ENCODE data around the gene UCK1. TPM values are rescaled to one million over a fixed set of nuclear protein-coding genes. Genes with fewer than 3 reads are reported as not detected.
A peak's percentile ranks its signal among the peaks of the same experiment; 100 is the strongest.

The UCK1 gene
- total and polyA plus RNA-seq, 2 of the 13 experiments (the other 11 are each of a cell fraction or from before 2014, with no cell fraction given): 11.0 to 24.1 TPM

DNA sequence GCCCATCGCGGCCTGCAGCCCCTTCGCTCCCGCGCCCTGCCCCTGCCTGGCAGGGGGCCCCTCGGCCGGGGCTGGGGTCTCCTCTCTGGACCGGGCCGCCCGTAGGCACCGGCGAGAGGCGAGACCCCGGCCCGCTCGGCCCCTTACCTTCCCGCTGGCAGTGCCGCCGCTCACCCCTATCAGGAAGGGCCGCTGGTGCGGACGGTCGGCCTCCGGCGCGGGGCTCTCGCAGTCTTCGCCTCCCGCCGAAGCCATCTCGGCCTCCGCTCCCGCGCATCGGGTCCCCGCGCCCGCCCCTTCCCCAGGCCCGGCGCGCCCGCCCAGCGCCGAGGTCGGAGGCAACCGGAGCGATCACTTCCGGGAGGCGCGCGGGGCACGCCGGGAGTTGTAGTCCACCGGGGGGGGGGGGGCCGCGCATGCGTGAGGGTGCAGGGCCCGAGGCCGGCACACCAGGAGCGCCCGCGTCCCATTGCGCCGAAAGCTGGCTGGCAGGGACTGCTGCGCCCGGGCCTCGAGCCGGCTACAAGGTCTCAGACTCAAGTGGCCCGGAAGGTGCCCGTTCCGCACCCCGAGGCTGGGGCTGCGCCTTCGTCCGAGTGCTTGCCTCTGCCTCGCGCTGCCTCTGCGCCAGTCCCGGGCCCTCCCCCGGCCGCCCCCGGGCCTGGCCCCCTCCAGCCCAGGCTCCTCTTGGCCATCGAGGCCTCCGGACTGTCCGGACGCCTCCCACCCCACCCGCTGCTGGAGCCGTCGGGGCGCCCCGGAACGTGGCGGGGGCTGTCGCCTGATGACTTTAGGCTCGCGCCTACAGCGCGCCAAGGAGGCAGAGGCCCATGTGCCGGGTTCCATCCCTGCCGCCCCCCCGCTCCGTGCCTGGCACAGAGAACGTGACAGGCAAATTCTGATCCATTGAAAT, at the start of gene UCK1 (continued):
- TF ChIP-seq, protein P1, sequence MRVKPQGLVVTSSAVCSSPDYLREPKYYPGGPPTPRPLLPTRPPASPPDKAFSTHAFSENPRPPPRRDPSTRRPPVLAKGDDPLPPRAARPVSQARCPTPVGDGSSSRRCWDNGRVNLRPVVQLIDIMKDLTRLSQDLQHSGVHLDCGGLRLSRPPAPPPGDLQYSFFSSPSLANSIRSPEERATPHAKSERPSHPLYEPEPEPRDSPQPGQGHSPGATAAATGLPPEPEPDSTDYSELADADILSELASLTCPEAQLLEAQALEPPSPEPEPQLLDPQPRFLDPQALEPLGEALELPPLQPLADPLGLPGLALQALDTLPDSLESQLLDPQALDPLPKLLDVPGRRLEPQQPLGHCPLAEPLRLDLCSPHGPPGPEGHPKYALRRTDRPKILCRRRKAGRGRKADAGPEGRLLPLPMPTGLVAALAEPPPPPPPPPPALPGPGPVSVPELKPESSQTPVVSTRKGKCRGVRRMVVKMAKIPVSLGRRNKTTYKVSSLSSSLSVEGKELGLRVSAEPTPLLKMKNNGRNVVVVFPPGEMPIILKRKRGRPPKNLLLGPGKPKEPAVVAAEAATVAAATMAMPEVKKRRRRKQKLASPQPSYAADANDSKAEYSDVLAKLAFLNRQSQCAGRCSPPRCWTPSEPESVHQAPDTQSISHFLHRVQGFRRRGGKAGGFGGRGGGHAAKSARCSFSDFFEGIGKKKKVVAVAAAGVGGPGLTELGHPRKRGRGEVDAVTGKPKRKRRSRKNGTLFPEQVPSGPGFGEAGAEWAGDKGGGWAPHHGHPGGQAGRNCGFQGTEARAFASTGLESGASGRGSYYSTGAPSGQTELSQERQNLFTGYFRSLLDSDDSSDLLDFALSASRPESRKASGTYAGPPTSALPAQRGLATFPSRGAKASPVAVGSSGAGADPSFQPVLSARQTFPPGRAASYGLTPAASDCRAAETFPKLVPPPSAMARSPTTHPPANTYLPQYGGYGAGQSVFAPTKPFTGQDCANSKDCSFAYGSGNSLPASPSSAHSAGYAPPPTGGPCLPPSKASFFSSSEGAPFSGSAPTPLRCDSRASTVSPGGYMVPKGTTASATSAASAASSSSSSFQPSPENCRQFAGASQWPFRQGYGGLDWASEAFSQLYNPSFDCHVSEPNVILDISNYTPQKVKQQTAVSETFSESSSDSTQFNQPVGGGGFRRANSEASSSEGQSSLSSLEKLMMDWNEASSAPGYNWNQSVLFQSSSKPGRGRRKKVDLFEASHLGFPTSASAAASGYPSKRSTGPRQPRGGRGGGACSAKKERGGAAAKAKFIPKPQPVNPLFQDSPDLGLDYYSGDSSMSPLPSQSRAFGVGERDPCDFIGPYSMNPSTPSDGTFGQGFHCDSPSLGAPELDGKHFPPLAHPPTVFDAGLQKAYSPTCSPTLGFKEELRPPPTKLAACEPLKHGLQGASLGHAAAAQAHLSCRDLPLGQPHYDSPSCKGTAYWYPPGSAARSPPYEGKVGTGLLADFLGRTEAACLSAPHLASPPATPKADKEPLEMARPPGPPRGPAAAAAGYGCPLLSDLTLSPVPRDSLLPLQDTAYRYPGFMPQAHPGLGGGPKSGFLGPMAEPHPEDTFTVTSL (CRISPR knock-in tag; IDR thresholded peaks at IDR 0.05; ENCODE audit: borderline replicate concordance): no peak
- TF ChIP-seq ZSCAN5A (CRISPR knock-in tag; IDR thresholded peaks at IDR 0.05; ENCODE audit: borderline replicate concordance) (no peak), ZNF644 (CRISPR knock-in tag; IDR thresholded peaks at IDR 0.05; ENCODE audit: low read depth) (no peak), SRSF4 (IDR thresholded peaks at IDR 0.05; ENCODE audit: low read depth, low read length, poor library complexity, severe bottlenecking) (no peak), ZNF280B (CRISPR knock-in tag; IDR thresholded peaks at IDR 0.05; ENCODE audit: borderline replicate concordance) (no peak), IKZF4 (CRISPR knock-in tag; IDR thresholded peaks at IDR 0.05; ENCODE audit: borderline replicate concordance, low read depth, not compliant biosample characterization) (no peak), HBP1 (CRISPR knock-in tag; IDR thresholded peaks at IDR 0.05; ENCODE audit: low read depth) (no peak), PRDM10 (CRISPR knock-in tag; IDR thresholded peaks at IDR 0.05; ENCODE audit: low read depth) (no peak), MATR3 (CRISPR knock-in tag; IDR thresholded peaks at IDR 0.05) (no peak)
- TF ChIP-seq, protein P2, sequence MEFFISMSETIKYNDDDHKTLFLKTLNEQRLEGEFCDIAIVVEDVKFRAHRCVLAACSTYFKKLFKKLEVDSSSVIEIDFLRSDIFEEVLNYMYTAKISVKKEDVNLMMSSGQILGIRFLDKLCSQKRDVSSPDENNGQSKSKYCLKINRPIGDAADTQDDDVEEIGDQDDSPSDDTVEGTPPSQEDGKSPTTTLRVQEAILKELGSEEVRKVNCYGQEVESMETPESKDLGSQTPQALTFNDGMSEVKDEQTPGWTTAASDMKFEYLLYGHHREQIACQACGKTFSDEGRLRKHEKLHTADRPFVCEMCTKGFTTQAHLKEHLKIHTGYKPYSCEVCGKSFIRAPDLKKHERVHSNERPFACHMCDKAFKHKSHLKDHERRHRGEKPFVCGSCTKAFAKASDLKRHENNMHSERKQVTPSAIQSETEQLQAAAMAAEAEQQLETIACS (CRISPR knock-in tag; IDR thresholded peaks at IDR 0.05): peak; percentile 52; the same call in 1 of the 2 replicates

Measured in HepG2 (cell line).